Esophagus mucosa (tissue), 1 donor: ENCODE results near the gene GBE1. TPM values are rescaled to one million over a fixed set of nuclear protein-coding genes. Genes with fewer than 3 reads are reported as not detected.

ENCODE experiments used
- ATAC-seq: fragments of 200-7000 bp; cut with Tn5 transposase; one replicate; pipeline ENCODE4 v1.9.1; 2020
- total RNA-seq: library from RNA; stranded (reverse); gene quantifications from one replicate; pipeline ENCODE4 v1.2.4, GENCODE V29; 2023
- donor health status: DM: yes; HTN: yes; CAD: no.

The GBE1 gene
- total RNA-seq, 1 donor from 2014 or later, result 25.9 TPM

DNA sequence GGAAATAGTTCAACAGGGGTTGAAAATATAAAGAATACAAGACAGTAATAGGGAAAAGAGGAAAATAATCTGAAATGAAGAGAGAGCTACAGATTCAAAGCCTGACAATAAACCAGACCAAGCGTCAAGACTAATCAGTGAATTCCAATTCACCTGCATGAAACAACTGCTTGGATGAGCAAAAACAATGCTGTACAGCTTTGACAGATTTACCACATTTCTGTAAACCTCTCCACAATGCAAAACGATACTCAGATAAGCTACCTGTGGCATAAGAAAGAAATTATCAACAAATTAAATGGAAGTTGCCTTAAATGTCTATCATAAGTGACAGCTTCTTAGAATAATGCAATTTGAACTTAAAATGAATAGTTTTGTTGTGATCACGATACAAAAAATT, 65.4 kb downstream of the GBE1 start:
- ATAC-seq, result no peak

GRCh38 chr3:81695302-81695701, 66.1 kb downstream of the GBE1 start:
- no peak for ATAC-seq

DNA sequence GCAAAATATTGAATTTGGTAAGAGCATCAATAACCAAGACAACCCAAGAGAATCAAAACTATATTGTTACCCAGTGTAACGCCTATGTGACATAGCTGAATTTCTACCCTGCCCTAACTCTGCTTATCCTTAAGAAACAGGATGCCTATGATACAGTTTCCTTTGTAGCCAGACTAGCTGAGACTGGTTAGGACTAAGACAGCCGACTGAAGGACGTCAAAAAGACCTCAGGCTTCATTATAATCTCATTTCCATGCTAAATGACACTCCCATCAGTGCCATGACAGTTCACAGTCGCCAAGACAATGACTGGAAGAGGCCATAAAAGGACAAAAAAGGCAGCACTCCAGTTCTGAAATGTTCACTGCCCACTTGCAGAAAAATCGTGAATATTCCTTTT, 66.8 kb downstream of the GBE1 start:
- no peak for ATAC-seq

GRCh38 chr3:81692766-81693165, 68.7 kb downstream of the GBE1 start:
- ATAC-seq, result no peak

DNA sequence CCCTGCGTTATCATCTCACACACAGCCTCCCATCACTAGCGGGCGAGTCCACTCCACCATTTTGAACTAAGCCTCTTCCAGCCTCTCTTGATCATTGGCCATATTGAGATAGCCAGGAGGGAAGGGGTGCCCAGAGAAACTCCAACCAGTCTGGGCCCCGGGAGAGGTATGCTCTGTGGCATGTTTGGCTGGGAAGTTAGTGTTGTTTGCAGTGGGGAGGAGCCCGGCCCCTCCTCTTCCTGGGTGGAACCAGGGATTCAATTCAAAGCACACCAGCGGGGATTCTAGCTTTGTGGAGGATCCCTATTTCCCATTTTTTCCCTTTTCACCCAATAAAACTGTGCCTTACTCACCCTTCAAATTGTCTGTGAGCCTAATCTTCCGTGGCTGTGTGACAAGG, 71.8 kb downstream of the GBE1 start:
- ATAC-seq, result no peak

- ATAC-seq, result peak; percentile 36
Observed at GRCh38 chr3:81684751-81685395, 76.6 kb downstream of the GBE1 start.

DNA sequence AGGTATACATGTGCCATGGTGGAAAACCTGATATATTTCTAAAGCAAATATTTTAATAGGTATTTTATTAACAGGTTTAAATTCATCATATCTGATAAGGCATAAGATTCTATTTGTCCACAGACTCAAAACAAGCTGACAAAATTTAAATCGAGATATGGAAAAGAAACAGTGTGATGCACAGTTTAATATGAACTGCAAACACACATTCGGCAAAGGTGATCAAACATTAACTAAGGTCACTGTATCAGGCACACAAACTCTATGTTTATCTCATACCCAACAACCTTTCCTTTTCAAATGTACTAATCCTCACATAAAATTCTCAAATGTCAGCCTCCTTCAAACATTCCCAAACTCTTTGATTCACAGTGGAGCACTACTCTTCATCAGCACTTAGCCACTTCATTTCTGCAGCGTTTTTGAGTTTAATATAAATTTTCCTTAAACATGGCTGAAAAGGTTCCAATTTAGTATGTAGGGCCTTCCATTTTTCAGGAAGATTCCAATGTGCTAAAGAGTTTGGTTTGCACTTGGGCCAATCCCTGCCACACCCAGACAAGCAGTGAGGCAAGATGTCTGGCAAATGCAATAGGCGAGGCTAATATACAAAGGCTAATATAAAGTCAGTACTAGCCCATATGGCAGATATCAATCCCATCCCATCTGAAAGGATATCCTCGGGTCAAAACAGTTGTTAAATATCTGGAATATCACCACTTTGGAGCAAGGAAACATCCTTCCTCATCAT, 84.6 kb downstream of the GBE1 start:
- ATAC-seq, result no peak

- ATAC-seq, result no peak
Observed at GRCh38 chr3:81674690-81675089, 86.8 kb downstream of the GBE1 start.

DNA sequence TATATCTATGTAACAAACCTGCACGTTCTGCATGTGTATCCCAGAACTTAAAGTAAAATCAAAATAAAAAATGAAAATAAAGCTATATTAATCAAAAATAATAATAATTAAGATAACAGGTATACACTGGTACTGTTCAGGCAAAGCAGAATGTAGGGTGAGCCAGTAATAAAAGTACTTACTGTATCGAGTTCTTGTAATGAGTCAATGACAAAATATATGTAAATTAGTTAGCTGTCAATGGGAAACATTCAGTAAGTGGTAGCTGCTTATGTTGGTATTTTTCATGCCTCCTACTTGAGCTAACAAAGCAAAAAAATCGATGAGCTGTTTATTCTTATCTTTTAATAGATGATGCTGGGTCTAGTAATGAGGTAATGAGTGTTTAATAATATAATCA, 93.2 kb downstream of the GBE1 start:
- ATAC-seq, result no peak

- ATAC-seq, result no peak
Observed at GRCh38 chr3:81666502-81667121, 94.8 kb downstream of the GBE1 start.

DNA sequence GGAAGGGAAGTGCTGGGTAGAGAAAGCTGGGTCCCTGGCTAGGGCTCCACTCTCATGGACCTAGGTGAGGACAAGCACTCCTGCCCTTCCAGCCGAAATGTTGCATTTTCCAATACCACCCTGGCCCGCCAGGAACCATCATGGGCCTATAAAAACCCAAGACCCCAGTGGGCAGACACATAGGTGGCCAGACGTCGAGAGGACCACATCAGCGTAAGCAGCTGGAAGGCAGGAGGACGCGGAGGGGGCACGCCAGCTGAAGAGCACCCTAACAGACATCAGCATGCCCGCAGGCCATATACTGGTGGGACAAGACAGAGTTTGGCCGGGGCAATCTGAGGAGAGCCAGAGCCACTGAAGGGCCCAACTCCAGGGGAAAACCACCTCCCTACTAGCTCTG, 98.3 kb downstream of the GBE1 start:
- ATAC-seq, result no peak

- no peak for ATAC-seq
Observed at GRCh38 chr3:81660036-81660435, 101.4 kb downstream of the GBE1 start.

DNA sequence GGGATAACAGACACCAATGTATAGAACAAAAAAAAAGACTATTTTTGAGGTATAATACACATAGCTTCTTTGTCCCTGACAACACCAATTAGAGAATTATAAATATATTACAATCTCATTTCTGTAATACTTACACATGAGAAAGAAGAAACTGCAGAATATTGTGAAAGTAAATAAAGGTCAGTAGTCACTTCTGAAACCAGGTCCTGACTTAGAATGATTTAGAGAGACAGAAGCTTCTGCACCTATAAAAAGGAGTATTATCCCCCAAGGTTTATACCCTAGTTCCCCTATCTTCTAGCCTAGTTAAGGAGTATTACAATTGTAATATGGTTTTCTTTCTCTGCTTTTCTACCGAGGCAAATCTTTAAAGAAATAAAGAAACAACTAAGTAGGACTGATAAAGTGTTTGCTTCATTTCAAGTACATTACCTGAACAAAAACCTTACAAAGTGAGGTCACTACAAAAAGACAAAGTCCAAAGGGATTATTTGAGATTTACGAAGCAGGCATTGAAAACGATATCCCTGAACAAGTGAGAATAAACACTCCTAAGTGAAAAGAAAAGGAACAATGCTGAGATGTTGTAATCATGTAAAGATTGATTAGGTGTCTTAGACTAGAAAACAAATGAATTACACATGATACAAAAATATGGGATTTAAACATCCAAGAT, 103.0 kb downstream of the GBE1 start:
- no peak for ATAC-seq

GRCh38 chr3:81651139-81651538, 110.3 kb downstream of the GBE1 start:
- no peak for ATAC-seq

DNA sequence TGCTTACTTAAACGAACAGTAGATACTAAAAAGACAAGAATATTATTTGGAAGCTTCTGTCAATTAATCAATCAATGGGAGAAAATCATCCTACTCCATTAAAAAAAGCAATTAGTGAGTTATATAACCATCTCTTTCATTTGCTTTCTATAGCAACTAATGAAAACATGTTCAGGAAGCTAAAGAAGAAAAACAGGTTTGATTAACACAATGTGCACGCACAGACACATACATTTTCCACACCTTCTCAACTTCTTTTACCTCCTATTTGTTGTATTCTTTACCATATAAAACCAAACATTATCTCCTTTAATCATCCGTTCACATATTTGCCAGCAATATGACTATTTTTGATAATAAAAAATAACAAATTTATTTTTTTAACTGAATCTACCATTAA, 111.3 kb downstream of the GBE1 start:
- ATAC-seq, result peak; percentile 65

GRCh38 chr3:81645248-81645647, 116.2 kb downstream of the GBE1 start:
- ATAC-seq, result no peak

GRCh38 chr3:81643721-81644120, 117.7 kb downstream of the GBE1 start:
- ATAC-seq, result peak; percentile 53

- peak; percentile 22 for ATAC-seq
Observed at GRCh38 chr3:81638480-81638879, 123.0 kb downstream of the GBE1 start.

DNA sequence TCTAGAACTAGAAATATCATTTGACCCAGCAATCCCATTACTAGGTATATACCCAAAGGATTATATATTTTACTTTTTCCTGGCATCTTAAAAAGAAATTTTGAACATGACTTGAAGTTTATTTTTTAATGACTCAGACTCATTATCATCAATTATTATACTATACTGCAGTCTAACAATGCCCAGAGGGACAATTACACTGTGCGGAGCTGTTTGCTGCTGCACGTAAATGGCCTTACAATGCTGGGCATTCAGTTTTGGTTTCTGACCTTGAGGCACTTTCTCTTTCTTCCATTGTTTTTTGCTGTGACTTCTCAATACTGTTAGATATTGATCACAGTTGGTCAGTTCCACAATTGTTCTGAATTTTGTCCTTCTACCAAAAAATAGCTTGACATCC, 128.8 kb downstream of the GBE1 start:
- ATAC-seq, result no peak

DNA sequence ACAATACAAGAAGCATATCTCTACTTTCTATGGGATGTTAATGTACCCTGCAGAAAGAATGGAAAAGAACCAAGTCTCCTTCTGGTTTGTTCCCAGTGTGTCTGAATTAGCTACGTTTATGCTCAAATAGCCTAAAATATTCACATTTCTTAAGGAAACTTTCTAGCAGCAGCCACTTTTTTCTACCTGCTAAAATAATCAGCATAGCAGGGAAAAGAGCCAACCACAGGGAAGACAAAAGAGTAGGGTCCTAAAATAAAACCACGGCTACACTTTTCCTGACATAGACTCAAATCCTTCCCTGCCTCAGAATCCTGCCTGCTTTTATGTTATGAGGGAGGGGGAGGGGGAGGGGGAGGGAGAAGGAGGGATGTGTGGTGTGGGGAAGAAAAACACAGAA, 136.7 kb downstream of the GBE1 start:
- no peak for ATAC-seq

DNA sequence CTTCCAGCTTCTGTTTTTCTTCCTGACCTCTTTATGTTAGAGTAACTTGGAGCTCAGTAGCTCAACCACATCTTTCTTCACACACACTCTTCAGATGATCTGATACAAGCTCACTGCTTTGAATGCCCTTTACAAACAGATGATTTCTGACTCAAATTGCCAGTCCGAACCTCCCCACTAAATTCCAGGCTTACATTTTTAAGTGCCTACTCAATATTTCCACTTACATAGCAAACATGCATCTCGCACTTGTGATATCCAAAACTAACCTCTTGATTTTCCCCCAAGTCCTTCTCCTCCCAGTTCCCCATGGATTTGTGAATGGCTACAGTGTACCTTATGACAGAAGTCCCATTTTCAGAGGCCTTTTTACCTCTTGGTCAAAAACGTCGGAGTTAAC, 139.1 kb downstream of the GBE1 start:
- no peak for ATAC-seq

DNA sequence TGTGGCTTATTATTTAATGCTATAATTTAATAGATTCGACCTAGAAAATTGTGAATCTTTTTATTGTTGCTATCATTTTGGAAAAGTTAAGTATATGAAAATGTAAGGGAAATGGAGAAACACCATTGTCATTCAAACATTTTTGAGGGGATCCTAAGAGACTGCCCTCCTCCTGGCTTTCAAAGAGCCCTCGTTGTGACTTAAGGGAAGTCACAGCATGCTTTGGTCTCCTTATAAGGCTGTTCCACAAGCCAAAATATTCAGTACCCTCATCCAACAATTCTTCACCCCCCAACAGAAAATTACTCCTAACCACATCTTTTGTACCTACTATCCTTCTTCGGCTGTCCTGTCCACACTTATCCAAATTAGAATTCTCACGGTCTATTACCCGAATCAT, 140.2 kb downstream of the GBE1 start:
- ATAC-seq, result no peak

DNA sequence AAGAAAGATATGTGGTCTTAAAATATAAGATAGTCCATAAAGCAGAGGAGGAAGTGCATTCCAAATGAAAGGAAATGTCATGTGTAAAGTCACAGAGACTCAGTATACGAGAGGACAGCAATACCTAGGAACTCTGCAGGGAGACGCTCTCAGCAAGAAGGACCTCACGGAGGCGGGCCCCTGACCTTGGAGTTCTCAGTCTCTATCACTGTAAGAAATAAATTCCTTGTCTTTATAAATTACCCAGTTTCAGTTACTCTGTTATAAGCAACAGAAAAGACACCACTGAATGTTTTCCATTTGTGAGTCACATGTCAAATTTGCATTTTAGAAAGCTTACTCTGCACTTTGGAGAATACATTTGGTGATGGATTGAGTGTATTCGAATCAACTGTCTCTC, 140.6 kb downstream of the GBE1 start:
- no peak for ATAC-seq

DNA sequence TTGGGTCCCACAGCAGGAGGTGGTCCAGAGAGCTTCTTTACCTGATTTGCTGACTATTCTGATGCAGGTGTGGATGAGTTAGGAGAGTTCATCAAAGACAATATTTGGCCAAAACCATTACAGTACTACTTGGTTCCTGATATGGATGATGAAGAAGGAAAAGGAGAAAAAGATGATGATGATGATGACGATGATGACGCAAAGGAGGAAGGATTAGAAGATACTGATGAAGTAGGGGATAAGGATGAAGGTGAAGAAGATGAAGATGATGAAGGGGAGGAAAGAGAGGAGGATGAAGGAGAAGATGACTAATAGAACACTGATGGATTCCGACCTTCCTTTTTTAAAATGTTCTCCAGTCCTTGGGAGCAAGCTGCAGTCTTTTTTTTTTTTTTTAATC, 148.7 kb downstream of the GBE1 start:
- no peak for ATAC-seq
